ENCODE data around the gene PLA2G4A. TPM values are rescaled to one million over a fixed set of nuclear protein-coding genes. Genes with fewer than 3 reads are reported as not detected.

The PLA2G4A gene
- total and polyA plus RNA-seq, 7 donors: 3.2 to 51.0 (median 17.2) TPM

DNA sequence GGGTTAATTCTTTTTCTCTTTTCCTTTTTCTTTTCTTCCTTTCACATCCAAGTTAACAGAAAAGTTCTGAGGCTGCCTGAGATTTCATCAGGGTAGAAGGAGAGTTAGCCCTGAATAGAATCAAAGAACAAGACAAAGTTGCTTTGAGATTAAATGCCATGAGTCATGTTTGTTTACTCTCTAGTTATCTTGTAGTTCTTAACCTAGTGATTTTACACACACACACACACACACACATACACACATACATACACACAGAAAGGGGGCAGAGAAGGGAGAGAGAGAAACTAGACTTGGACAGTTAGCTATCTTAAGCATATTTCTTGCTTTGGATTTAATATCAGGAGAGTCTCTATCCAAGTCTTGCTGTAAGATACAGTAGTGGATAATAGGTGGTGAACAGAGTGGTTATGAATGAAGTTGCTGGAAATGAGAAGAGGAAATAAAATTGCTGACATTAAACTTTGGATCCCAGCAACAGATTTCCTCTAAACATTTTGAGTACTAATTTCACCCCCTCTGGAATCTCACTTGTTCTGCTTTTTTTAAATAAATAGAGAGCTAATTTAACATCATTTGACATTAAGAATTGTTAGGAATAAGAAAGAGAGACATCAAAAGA lies 19.9 kb downstream of the PLA2G4A start:
- no peaks in the 10 kb centered on the region for H3K36me3 ChIP-seq
- no peaks in the 10 kb centered on the region for H3K9me3 ChIP-seq
- H3K27ac ChIP-seq: peak overlapping the region in 2 of 4 donors; percentile 8 to 47
- no peak for DNase-seq
- H3K4me1 ChIP-seq: peaks cover 0 to 25% (median 16%) of the 10 kb centered on the region in 4 donors
- no peaks in the 10 kb centered on the region for H3K27me3 ChIP-seq
- intact Hi-C loops (cut with DNase I): no loop called here
- TF ChIP-seq, protein P1, sequence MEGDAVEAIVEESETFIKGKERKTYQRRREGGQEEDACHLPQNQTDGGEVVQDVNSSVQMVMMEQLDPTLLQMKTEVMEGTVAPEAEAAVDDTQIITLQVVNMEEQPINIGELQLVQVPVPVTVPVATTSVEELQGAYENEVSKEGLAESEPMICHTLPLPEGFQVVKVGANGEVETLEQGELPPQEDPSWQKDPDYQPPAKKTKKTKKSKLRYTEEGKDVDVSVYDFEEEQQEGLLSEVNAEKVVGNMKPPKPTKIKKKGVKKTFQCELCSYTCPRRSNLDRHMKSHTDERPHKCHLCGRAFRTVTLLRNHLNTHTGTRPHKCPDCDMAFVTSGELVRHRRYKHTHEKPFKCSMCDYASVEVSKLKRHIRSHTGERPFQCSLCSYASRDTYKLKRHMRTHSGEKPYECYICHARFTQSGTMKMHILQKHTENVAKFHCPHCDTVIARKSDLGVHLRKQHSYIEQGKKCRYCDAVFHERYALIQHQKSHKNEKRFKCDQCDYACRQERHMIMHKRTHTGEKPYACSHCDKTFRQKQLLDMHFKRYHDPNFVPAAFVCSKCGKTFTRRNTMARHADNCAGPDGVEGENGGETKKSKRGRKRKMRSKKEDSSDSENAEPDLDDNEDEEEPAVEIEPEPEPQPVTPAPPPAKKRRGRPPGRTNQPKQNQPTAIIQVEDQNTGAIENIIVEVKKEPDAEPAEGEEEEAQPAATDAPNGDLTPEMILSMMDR (IDR thresholded peaks at IDR 0.05): no peak
- TF ChIP-seq EP300 (IDR thresholded peaks at IDR 0.05) (no peak), POLR2AphosphoS5 (IDR thresholded peaks at IDR 0.05) (no peak), POLR2A (IDR thresholded peaks at IDR 0.05) (no peak)
- H3K4me3 ChIP-seq: no peak overlapping the region

DNA sequence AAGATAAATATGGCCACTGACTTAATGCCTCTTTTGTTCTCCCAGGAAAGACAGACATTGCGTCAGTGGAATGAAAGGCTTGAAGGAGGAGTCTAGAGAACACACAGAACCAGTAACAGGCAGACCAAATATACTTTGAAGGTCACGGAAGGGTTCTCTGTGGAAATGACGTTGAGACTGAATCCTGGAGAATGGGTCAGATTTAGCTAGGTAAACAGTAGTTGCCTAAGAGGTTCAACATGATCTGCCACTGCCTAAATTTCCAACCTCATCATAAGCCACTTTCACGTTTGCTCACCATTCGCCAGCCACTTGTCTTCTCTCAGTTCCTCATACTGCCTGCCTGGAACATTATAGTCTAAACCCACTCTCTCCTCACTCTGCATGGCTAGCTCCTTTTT lies 20.5 kb downstream of the PLA2G4A start:
- no peak for TF ChIP-seq POLR2A (IDR thresholded peaks at IDR 0.05)
- TF ChIP-seq, protein P1 (IDR thresholded peaks at IDR 0.05): no peak
- no peak for TF ChIP-seq POLR2AphosphoS5 (IDR thresholded peaks at IDR 0.05)
- WGBS, 2 donors: 81 to 88% methylated on average over 5 of the region's 5 CpGs
- intact Hi-C loops (cut with DNase I): no loop called here
- peaks cover 0 to 31% (median 17%) of the 10 kb centered on the region in 4 donors for H3K4me1 ChIP-seq
- DNase-seq: no peak
- no peaks in the 10 kb centered on the region for H3K9me3 ChIP-seq
- no peak overlapping the region for H3K4me3 ChIP-seq
- peak overlapping the region in 2 of 4 donors; percentile 8 to 47 for H3K27ac ChIP-seq
- H3K27me3 ChIP-seq: no peaks in the 10 kb centered on the region
- no peaks in the 10 kb centered on the region for H3K36me3 ChIP-seq

DNA sequence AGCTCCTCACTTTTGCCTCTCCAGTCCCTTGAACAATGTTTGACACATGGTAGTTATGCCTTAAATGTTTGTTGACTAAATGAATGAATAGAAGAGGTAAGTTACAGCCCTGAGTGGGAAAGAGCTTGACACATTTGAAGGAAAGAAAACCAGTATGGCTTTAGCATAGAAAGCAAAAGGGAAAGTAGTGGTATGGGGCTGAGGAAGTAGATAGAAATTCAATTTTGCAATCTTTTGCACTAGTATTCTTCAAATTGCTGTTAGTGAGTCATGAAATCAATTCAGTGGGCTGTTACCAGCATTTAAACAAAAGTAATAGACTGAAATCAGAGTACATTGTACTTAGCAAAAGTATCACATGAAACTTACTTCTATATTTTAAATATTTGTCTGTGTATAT lies 21.1 kb downstream of the PLA2G4A start:
- no peak for TF ChIP-seq POLR2A (IDR thresholded peaks at IDR 0.05)
- TF ChIP-seq POLR2AphosphoS5 (IDR thresholded peaks at IDR 0.05): no peak
- TF ChIP-seq, protein P1 (IDR thresholded peaks at IDR 0.05): no peak
- no peaks in the 10 kb centered on the region for H3K9me3 ChIP-seq
- H3K4me1 ChIP-seq: peaks cover 0 to 34% (median 19%) of the 10 kb centered on the region in 4 donors
- H3K36me3 ChIP-seq: no peaks in the 10 kb centered on the region
- intact Hi-C loops (cut with DNase I): no loop called here
- H3K27me3 ChIP-seq: no peaks in the 10 kb centered on the region
- peak overlapping the region in 1 of 4 donors; percentile 8 for H3K27ac ChIP-seq
- no peak overlapping the region for H3K4me3 ChIP-seq
- no peak for DNase-seq

DNA sequence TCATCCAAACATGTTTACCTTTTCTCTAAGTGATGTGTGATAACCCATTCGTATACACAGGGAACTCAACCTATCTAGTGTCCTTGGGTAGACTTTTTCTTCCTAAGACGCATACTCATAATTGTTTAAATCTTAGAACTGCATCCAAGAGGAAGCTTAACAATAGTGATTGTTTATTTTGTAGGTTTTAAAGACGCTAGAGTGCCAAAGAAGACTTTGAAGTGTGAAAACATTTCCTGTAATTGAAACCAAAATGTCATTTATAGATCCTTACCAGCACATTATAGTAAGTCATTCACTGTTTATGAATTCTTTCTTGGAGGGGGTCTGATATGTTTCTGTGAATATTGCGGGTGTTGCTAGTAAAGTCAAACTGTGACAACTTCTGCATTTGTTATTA lies 25.4 kb downstream of the PLA2G4A start:
- peak overlapping the region in 1 of 4 donors; percentile 19 for H3K27ac ChIP-seq
- H3K9me3 ChIP-seq: no peaks in the 10 kb centered on the region
- WGBS, 2 donors: 17 to 40% methylated on average over 4 of the region's 4 CpGs
- H3K4me1 ChIP-seq: peaks cover 0 to 17% (median 9%) of the 10 kb centered on the region in 4 donors
- intact Hi-C loops (cut with DNase I): no loop called here
- TF ChIP-seq, protein P1 (IDR thresholded peaks at IDR 0.05): no peak
- TF ChIP-seq POLR2A (IDR thresholded peaks at IDR 0.05) (no peak), POLR2AphosphoS5 (IDR thresholded peaks at IDR 0.05) (no peak), EP300 (IDR thresholded peaks at IDR 0.05) (no peak)
- DNase-seq: no peak
- H3K27me3 ChIP-seq: no peaks in the 10 kb centered on the region
- peaks cover 0 to 14% (median 0%) of the 10 kb centered on the region in 4 donors for H3K36me3 ChIP-seq
- H3K4me3 ChIP-seq: no peak overlapping the region

DNA sequence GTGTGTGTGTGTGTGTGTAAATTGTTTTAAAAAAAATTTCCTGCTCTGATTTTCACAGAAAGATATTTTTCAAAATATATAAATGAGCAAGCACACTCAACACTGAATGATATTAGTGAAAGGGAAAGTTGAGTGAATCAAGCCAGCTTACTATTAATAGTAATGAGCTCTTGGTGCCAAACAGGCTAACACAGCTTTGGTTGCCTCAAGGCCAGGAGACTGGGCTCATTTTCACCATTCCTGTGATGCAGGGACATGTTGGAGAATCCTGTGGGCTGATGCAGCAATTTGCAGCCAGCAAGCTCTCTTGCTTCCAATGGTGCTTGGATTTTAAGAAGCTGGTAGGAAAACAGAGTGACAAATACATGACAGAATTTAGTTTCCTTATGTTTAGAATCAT lies 30.2 kb downstream of the PLA2G4A start:
- H3K27ac ChIP-seq: peak overlapping the region in 3 of 4 donors; percentile 0 to 64 (median 56)
- peaks cover 0 to 21% (median 13%) of the 10 kb centered on the region in 4 donors for H3K4me1 ChIP-seq
- no peaks in the 10 kb centered on the region for H3K27me3 ChIP-seq
- no peak overlapping the region for H3K4me3 ChIP-seq
- peak; percentile 67 for DNase-seq
- intact Hi-C loops (cut with DNase I): no loop called here
- H3K9me3 ChIP-seq: no peaks in the 10 kb centered on the region
- TF ChIP-seq POLR2A (IDR thresholded peaks at IDR 0.05): no peak
- TF ChIP-seq EP300 (IDR thresholded peaks at IDR 0.05): no peak
- peaks cover 0 to 14% (median 0%) of the 10 kb centered on the region in 4 donors for H3K36me3 ChIP-seq

Measured in sigmoid colon (tissue), 7 donors.